ENCODE results near the gene TBC1D23. TPM values are rescaled to one million over a fixed set of nuclear protein-coding genes. Genes with fewer than 3 reads are reported as not detected.

Gene TBC1D23
- total and polyA plus RNA-seq, 2 experiments from 2014 or later, result 22.4 to 34.4 TPM

DNA sequence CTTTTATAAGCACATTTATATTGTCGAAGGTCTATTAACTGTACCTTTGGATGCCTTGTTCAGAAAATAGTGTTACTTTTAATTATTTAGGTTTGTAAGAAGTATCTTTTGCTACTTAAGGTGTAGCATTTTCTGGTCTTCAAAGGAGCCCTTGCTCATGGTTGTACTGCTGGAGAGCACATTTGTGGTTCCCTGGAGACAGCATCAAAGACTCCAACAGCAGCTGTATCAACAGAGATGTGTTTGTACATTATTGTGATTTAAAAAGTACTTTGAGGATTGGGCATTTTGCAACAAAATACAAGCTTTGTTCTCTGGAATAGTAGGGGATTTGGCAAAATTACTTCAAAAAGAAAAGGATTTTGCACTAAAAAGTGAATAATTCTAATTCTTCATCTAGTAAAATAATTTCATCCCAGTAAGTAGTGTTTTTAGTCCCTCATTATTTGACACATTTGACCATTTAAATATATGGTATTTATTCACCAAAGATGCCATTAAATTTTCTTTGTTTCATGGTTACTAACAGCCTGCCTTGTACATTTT, 16.5 kb downstream of the TBC1D23 start:
- peaks cover 5% of the 10 kb centered on the region for H4K20me1 ChIP-seq (replicated peaks; ENCODE audit: insufficient read depth)
- no peak overlapping the region for H2AFZ ChIP-seq
- H3F3A ChIP-seq (replicated peaks; ENCODE audit: low read depth), result no peaks in the 10 kb centered on the region
- no peak overlapping the region for H3K4me2 ChIP-seq
- no peak for ATAC-seq
- TF ChIP-seq JUNB (IDR thresholded peaks at IDR 0.05; ENCODE audit: unreplicated experiment) (no peak), ZNF114 (CRISPR knock-in tag; IDR thresholded peaks at IDR 0.05) (no peak), EZH2phosphoT487 (IDR thresholded peaks at IDR 0.05; ENCODE audit: unreplicated experiment) (no peak), ZNF331 (CRISPR knock-in tag; IDR thresholded peaks at IDR 0.05; ENCODE audit: low read depth) (no peak), NANOG (IDR thresholded peaks at IDR 0.05; ENCODE audit: borderline replicate concordance) (no peak), EZH2 (IDR thresholded peaks at IDR 0.05; ENCODE audit: low read depth, unreplicated experiment) (no peak), STAT1 (IDR thresholded peaks at IDR 0.05; ENCODE audit: unreplicated experiment) (no peak)
- TF ChIP-seq, protein P1, sequence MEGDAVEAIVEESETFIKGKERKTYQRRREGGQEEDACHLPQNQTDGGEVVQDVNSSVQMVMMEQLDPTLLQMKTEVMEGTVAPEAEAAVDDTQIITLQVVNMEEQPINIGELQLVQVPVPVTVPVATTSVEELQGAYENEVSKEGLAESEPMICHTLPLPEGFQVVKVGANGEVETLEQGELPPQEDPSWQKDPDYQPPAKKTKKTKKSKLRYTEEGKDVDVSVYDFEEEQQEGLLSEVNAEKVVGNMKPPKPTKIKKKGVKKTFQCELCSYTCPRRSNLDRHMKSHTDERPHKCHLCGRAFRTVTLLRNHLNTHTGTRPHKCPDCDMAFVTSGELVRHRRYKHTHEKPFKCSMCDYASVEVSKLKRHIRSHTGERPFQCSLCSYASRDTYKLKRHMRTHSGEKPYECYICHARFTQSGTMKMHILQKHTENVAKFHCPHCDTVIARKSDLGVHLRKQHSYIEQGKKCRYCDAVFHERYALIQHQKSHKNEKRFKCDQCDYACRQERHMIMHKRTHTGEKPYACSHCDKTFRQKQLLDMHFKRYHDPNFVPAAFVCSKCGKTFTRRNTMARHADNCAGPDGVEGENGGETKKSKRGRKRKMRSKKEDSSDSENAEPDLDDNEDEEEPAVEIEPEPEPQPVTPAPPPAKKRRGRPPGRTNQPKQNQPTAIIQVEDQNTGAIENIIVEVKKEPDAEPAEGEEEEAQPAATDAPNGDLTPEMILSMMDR (conservative IDR thresholded peaks at IDR 0.05; ENCODE audit: low read depth in 2 of 2), result no peak
- TF ChIP-seq, protein P2, sequence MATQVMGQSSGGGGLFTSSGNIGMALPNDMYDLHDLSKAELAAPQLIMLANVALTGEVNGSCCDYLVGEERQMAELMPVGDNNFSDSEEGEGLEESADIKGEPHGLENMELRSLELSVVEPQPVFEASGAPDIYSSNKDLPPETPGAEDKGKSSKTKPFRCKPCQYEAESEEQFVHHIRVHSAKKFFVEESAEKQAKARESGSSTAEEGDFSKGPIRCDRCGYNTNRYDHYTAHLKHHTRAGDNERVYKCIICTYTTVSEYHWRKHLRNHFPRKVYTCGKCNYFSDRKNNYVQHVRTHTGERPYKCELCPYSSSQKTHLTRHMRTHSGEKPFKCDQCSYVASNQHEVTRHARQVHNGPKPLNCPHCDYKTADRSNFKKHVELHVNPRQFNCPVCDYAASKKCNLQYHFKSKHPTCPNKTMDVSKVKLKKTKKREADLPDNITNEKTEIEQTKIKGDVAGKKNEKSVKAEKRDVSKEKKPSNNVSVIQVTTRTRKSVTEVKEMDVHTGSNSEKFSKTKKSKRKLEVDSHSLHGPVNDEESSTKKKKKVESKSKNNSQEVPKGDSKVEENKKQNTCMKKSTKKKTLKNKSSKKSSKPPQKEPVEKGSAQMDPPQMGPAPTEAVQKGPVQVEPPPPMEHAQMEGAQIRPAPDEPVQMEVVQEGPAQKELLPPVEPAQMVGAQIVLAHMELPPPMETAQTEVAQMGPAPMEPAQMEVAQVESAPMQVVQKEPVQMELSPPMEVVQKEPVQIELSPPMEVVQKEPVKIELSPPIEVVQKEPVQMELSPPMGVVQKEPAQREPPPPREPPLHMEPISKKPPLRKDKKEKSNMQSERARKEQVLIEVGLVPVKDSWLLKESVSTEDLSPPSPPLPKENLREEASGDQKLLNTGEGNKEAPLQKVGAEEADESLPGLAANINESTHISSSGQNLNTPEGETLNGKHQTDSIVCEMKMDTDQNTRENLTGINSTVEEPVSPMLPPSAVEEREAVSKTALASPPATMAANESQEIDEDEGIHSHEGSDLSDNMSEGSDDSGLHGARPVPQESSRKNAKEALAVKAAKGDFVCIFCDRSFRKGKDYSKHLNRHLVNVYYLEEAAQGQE (IDR thresholded peaks at IDR 0.05; ENCODE audit: unreplicated experiment), result no peak
- peaks cover 52% of the 10 kb centered on the region for H3K79me2 ChIP-seq (replicated peaks; ENCODE audit: insufficient read depth)
- H3K9me2 ChIP-seq (ENCODE audit: insufficient read depth), result no peaks in the 10 kb centered on the region
- no peak overlapping the region for H3K4me3 Mint-ChIP-seq
- H3K4me3 ChIP-seq, result no peak overlapping the region
- peaks cover 8% of the 10 kb centered on the region for H3K4me1 ChIP-seq (ENCODE audit: insufficient read depth)
- H3K27me3 ChIP-seq (ENCODE audit: insufficient read depth), result no peaks in the 10 kb centered on the region
- peaks cover 11% of the 10 kb centered on the region for H3K4me1 Mint-ChIP-seq
- no peak for DNase-seq (ENCODE audit: low spot score)
- peaks cover 3% of the 10 kb centered on the region for H3K27me3 Mint-ChIP-seq (ENCODE audit: insufficient read depth, low read depth, poor library complexity)
- no peaks in the 10 kb centered on the region; the same call in 1 of the 2 replicates for H3K36me3 ChIP-seq (ENCODE audit: insufficient read depth)
- H3K36me3 Mint-ChIP-seq (ENCODE audit: low read depth), result no peaks in the 10 kb centered on the region; the same call in 2 of the 3 replicates
- H3K27ac ChIP-seq (ENCODE audit: low read depth), result no peak overlapping the region
- H3K27ac Mint-ChIP-seq, result no peak overlapping the region
- no peaks in the 10 kb centered on the region; the same call in 2 of the 3 replicates for H3K9me3 Mint-ChIP-seq

DNA sequence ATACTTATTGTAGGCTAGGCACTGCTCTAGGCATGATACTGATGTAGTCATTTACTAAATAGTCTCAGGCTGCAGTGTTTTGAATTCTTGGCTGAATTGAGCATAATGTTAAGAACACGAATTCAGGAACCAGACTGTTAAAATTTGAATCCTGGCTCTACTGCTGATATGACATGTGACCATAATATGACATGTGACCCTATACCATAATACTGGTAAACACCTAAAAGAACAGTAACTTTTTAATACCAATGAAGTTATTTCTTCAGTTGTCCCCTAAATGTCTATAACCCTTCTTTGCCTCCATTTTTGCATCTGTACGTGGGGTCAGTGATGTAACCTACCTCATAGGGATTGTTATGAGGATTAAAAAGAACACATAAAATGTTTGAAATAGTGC, 18.1 kb downstream of the TBC1D23 start:
- H3K4me3 Mint-ChIP-seq, result no peak overlapping the region
- Histone ChIP-seq H3K4me3 (no peak overlapping the region), H3K27me3 (ENCODE audit: insufficient read depth) (no peaks in the 10 kb centered on the region), H3K27ac (ENCODE audit: low read depth) (no peak overlapping the region), H3K9me2 (ENCODE audit: insufficient read depth) (no peaks in the 10 kb centered on the region), H3K36me3 (ENCODE audit: insufficient read depth) (no peaks in the 10 kb centered on the region; the same call in 1 of the 2 replicates), H4K20me1 (replicated peaks; ENCODE audit: insufficient read depth) (peaks cover 6% of the 10 kb centered on the region), H2AFZ (no peak overlapping the region), H3K4me2 (no peak overlapping the region), H3K79me2 (replicated peaks; ENCODE audit: insufficient read depth) (peaks cover 45% of the 10 kb centered on the region), H3F3A (replicated peaks; ENCODE audit: low read depth) (no peaks in the 10 kb centered on the region), H3K4me1 (ENCODE audit: insufficient read depth) (no peaks in the 10 kb centered on the region; the same call in none of the 2 replicates)
- no peak for DNase-seq (ENCODE audit: low spot score)
- no peaks in the 10 kb centered on the region; the same call in 2 of the 3 replicates for H3K36me3 Mint-ChIP-seq (ENCODE audit: low read depth)
- no peaks in the 10 kb centered on the region; the same call in 2 of the 3 replicates for H3K9me3 Mint-ChIP-seq
- no peak for TF ChIP-seq STAT1 (IDR thresholded peaks at IDR 0.05; ENCODE audit: unreplicated experiment)
- no peak for TF ChIP-seq POLR2AphosphoS5 (IDR thresholded peaks at IDR 0.05; ENCODE audit: low read depth)
- TF ChIP-seq CREB1 (CRISPR knock-in tag; IDR thresholded peaks at IDR 0.05; ENCODE audit: low read depth), result no peak
- TF ChIP-seq, protein P2 (IDR thresholded peaks at IDR 0.05; ENCODE audit: unreplicated experiment), result no peak
- no peak for TF ChIP-seq JUNB (IDR thresholded peaks at IDR 0.05; ENCODE audit: unreplicated experiment)
- TF ChIP-seq EZH2phosphoT487 (IDR thresholded peaks at IDR 0.05; ENCODE audit: unreplicated experiment), result no peak
- TF ChIP-seq, protein P3, sequence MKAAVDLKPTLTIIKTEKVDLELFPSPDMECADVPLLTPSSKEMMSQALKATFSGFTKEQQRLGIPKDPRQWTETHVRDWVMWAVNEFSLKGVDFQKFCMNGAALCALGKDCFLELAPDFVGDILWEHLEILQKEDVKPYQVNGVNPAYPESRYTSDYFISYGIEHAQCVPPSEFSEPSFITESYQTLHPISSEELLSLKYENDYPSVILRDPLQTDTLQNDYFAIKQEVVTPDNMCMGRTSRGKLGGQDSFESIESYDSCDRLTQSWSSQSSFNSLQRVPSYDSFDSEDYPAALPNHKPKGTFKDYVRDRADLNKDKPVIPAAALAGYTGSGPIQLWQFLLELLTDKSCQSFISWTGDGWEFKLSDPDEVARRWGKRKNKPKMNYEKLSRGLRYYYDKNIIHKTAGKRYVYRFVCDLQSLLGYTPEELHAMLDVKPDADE (IDR thresholded peaks at IDR 0.05), result no peak
- TF ChIP-seq ZNF114 (CRISPR knock-in tag; IDR thresholded peaks at IDR 0.05), result no peak
- H3K27ac Mint-ChIP-seq, result no peak overlapping the region
- H3K27me3 Mint-ChIP-seq (ENCODE audit: insufficient read depth, low read depth, poor library complexity), result peaks cover 2% of the 10 kb centered on the region
- no peak for ATAC-seq
- H3K4me1 Mint-ChIP-seq, result peaks cover 4% of the 10 kb centered on the region; the same call in 1 of the 3 replicates

Measured in GM23338 (cell line).